ENCODE measurements around the gene GDPGP1.

GRCh38 chr15:90202929-90203328 is 31.1 kb upstream of the GDPGP1 start:
- TF ChIP-seq CTCF (IDR thresholded peaks at IDR 0.05) (no peak), POLR2A (IDR thresholded peaks at IDR 0.05) (no peak)
